ENCODE results near the gene SNRPA1.

Gene SNRPA1

GRCh38 chr15:101233651-101234280 is 61.3 kb downstream of the SNRPA1 start:
- no peak for DNase-seq

- DNase-seq, result no peak
Measured at GRCh38 chr15:101232677-101233076, 62.4 kb downstream of the SNRPA1 start.
